Adrenal gland (tissue), 5 donors: ENCODE results near the gene ATXN2.

Experiments
- CTCF ChIP-seq, 6 experiments: fragments of 450-650 bp in 4 of 6; fragments of 200-600 bp in 2 of 6; sonication (generic) in 1 of 6; IDR thresholded peaks; 1 replicate in 5 of 6; 2 replicates in 1 of 6; pipeline versions ENCODE4 v1.5.1 to v1.8.0; 2016 to 2021; ENCODE audit warnings: antibody characterized with exemption in 6 of 6, mild to moderate bottlenecking in 2 of 6, moderate library complexity in 1 of 6
- POLR2A ChIP-seq, 2 donors: fragments of 450-650 bp; IDR thresholded peaks; one replicate each; pipeline ENCODE4 v1.6.1; 2017; ENCODE audit warnings: antibody characterized with exemption in 2 of 2, mild to moderate bottlenecking in 2 of 2, moderate library complexity in 1 of 2
- donor health status: DM: no; HTN: no; CAD: no.

GRCh38 chr12:111503116-111503515 lies 96.0 kb downstream of the ATXN2 start:
- no peak for TF ChIP-seq CTCF (IDR thresholded peaks at IDR 0.05)
- TF ChIP-seq POLR2A (IDR thresholded peaks at IDR 0.05), result no peak
